HepG2 (cell line): Measurements from ENCODE around the gene PHF23. TPM values are rescaled to one million over a fixed set of nuclear protein-coding genes. Genes with fewer than 3 reads are reported as not detected.

Source experiments
- CREM ChIP-seq, 2 experiments: sonication (generic) in 1 of 2; formaldehyde crosslinking in 1 of 2; IDR thresholded peaks; 2 replicates each; pipeline versions ENCODE4 v1.4.0 to v1.6.1; 2016 to 2020; ENCODE audit warnings: antibody characterized with exemption in 1 of 2, mild to moderate bottlenecking in 1 of 2, missing genetic modification reagents in 1 of 2
- HDAC2 ChIP-seq: sonication (generic); formaldehyde crosslinking; IDR thresholded peaks from 2 replicates; pipeline ENCODE4 v1.4.0; 2020; ENCODE audit warnings: missing genetic modification reagents
- IRF2 ChIP-seq: IDR thresholded peaks from 2 replicates; pipeline ENCODE4 v1.6.1; 2018; ENCODE audit warnings: missing genetic modification reagents, missing compliant biosample characterization
- LCORL ChIP-seq, 2 experiments: fragments of 450-650 bp in 1 of 2; sonication (generic) in 1 of 2; formaldehyde crosslinking in 1 of 2; IDR thresholded peaks; 2 replicates each; pipeline versions ENCODE4 v1.5.0 to v1.6.1; 2017 to 2020; ENCODE audit warnings: antibody characterized with exemption in 1 of 2, missing genetic modification reagents in 1 of 2
- MTA1 ChIP-seq: sonication (generic); formaldehyde crosslinking; IDR thresholded peaks from 2 replicates; pipeline ENCODE4 v1.4.0; 2020; ENCODE audit warnings: missing genetic modification reagents, mild to moderate bottlenecking, borderline replicate concordance
- RBFOX2 ChIP-seq: fragments of 200-400 bp; formaldehyde crosslinking; IDR thresholded peaks from 2 replicates; pipeline ENCODE4 v1.6.1; 2017; ENCODE audit warnings: low read depth, mild to moderate bottlenecking, low read length
- RFX5 ChIP-seq: IDR thresholded peaks from 2 replicates; pipeline ENCODE4 v1.6.1; 2011; ENCODE audit warnings: low read depth, low read length, improper control_type of control experiment
- SNAPC2 ChIP-seq: sonication (generic); formaldehyde crosslinking; IDR thresholded peaks from 2 replicates; pipeline ENCODE4 v1.8.1; 2022; ENCODE audit warnings: mild to moderate bottlenecking, missing genetic modification reagents
- ZFX ChIP-seq: sonication (generic); formaldehyde crosslinking; IDR thresholded peaks from 2 replicates; pipeline ENCODE4 v1.4.0; 2020; ENCODE audit warnings: mild to moderate bottlenecking, low read depth, missing genetic modification reagents, moderate library complexity
- ZNF652 ChIP-seq: IDR thresholded peaks from 2 replicates; pipeline ENCODE4 v1.6.1; 2016; ENCODE audit warnings: low read depth, borderline replicate concordance
- ZNF704 ChIP-seq: sonication (generic); formaldehyde crosslinking; IDR thresholded peaks from 2 replicates; pipeline ENCODE4 v1.8.1; 2023; ENCODE audit warnings: mild to moderate bottlenecking, inconsistent platforms, moderate library complexity, missing genetic modification reagents, borderline replicate concordance
- ZNF788 ChIP-seq: sonication (generic); formaldehyde crosslinking; IDR thresholded peaks from 2 replicates; pipeline ENCODE4 v1.5.0; 2020; ENCODE audit warnings: mild to moderate bottlenecking, missing genetic modification reagents, borderline replicate concordance
- polyA plus RNA-seq, 8 experiments: library from polyadenylated mRNA; depleted of rRNA in 3 of 8; stranded (reverse) in 7 of 8; unstranded in 1 of 8; fragments of >200 nt; fragmentation: Illumina TruSeq in 4 of 8; extraction: Trizol in 4 of 8; gene quantifications; 2 replicates each; pipeline versions ENCODE4 v1.2.1 to v1.2.3, GENCODE V29; 2011 to 2016; ENCODE audit warnings: low read depth in 4 of 8, missing spikeins in 1 of 8, mixed read lengths in 1 of 8; ENCODE audit not compliant: insufficient read depth in 1 of 8
- total RNA-seq, 5 experiments: library from RNA; depleted of rRNA; stranded (reverse); fragments of >200 nt; fragmentation: Illumina TruSeq; extraction: Trizol; gene quantifications; 2 replicates each; pipeline ENCODE4 v1.2.3, GENCODE V29; 2016; ENCODE audit warnings: low read depth in 1 of 5
- TF ChIP-seq, protein P1 (sequence below): sonication (generic); formaldehyde crosslinking; IDR thresholded peaks from 2 replicates; pipeline ENCODE4 v1.5.1; 2020; ENCODE audit warnings: mild to moderate bottlenecking, moderate library complexity, missing genetic modification reagents
- TF ChIP-seq, protein P2 (sequence below): sonication (generic); formaldehyde crosslinking; IDR thresholded peaks from 2 replicates; pipeline ENCODE4 v1.9.0; 2022; ENCODE audit warnings: missing genetic modification reagents, mild to moderate bottlenecking, borderline replicate concordance
- TF ChIP-seq, protein P3 (sequence below): IDR thresholded peaks from 2 replicates; pipeline ENCODE4 v1.6.1; 2016; ENCODE audit warnings: low read depth
- TF ChIP-seq, protein P4 (sequence below): sonication (generic); formaldehyde crosslinking; IDR thresholded peaks from 2 replicates; pipeline ENCODE4 v1.9.0; 2021; ENCODE audit warnings: missing genetic modification reagents, mild to moderate bottlenecking, borderline replicate concordance

PHF23 gene
- total and polyA plus RNA-seq, 2 of the 13 experiments (the other 11 are each of a cell fraction or from before 2014, with no cell fraction given), result 27.6 to 33.2 TPM

DNA sequence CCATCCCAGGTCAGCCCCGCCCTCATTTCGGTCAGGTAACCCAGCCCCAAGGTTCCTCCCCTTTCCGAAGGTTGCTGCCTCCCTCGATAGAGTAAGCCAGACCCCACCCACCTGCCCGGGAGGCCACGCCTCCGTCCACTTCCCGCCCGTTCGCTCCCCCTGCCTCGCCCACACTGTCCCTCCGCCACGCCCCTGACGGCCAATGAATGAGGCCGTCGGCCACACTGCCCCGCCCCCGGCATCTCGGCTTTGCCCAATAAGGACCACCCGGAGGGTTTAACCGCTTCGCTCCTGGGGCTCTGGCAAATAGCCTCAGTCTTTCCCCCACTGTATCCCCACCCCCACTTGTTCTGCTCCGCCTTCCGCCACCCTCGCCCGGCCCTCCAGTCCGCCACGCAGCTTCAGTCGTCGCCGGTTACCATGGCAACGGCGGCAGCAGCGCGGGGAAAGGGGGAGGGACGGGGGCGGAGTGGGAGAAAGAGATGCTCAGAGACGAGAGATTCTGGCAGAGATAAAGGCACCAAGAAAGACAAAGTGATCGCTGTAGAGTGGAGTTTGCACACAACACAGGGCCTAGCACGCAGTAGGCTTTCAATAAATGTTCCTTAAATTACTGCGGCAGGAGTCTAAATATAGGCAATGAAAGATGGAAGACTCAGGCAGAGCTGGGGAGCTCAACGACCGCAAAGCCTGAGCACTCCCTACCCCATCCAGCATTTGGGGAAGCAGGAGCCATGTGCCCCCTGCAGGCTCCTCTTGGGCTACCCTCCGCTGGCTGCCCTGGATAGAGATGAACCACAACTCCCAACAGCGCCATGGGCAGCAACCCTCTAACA is 24.7 kb downstream of the PHF23 start (continued):
- TF ChIP-seq, protein P1, sequence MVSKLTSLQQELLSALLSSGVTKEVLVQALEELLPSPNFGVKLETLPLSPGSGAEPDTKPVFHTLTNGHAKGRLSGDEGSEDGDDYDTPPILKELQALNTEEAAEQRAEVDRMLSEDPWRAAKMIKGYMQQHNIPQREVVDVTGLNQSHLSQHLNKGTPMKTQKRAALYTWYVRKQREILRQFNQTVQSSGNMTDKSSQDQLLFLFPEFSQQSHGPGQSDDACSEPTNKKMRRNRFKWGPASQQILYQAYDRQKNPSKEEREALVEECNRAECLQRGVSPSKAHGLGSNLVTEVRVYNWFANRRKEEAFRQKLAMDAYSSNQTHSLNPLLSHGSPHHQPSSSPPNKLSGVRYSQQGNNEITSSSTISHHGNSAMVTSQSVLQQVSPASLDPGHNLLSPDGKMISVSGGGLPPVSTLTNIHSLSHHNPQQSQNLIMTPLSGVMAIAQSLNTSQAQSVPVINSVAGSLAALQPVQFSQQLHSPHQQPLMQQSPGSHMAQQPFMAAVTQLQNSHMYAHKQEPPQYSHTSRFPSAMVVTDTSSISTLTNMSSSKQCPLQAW (CRISPR knock-in tag), result peak; percentile 63
- TF ChIP-seq HDAC2 (CRISPR knock-in tag) (no peak), MTA1 (peak; percentile 62; the same call in 1 of the 2 replicates), ZNF652 (CRISPR knock-in tag) (peak; percentile 98), ZNF704 (CRISPR knock-in tag) (0 out of 2 replicates have a peak, but pooled peaks have one; percentile 53), CREM (IDR thresholded peaks at IDR 0.05) (peak; percentile 78; the same call in 1 of the 2 replicates), CREM (CRISPR knock-in tag; IDR thresholded peaks at IDR 0.05) (no peak), RFX5 (peak; percentile 93), RBFOX2 (no peak), IRF2 (peak; percentile 25; the same call in 1 of the 2 replicates), ZNF788 (CRISPR knock-in tag) (peak; percentile 54; the same call in 1 of the 2 replicates), ZFX (CRISPR knock-in tag) (no peak), SNAPC2 (CRISPR knock-in tag) (no peak; the same call in 1 of the 2 replicates), LCORL (IDR thresholded peaks at IDR 0.05) (no peak), LCORL (CRISPR knock-in tag; IDR thresholded peaks at IDR 0.05) (peak; percentile 68; the same call in 1 of the 2 replicates)
- TF ChIP-seq, protein P2, sequence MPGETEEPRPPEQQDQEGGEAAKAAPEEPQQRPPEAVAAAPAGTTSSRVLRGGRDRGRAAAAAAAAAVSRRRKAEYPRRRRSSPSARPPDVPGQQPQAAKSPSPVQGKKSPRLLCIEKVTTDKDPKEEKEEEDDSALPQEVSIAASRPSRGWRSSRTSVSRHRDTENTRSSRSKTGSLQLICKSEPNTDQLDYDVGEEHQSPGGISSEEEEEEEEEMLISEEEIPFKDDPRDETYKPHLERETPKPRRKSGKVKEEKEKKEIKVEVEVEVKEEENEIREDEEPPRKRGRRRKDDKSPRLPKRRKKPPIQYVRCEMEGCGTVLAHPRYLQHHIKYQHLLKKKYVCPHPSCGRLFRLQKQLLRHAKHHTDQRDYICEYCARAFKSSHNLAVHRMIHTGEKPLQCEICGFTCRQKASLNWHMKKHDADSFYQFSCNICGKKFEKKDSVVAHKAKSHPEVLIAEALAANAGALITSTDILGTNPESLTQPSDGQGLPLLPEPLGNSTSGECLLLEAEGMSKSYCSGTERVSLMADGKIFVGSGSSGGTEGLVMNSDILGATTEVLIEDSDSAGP (CRISPR knock-in tag), result peak; percentile 78; the same call in 1 of the 2 replicates
- TF ChIP-seq, protein P3, sequence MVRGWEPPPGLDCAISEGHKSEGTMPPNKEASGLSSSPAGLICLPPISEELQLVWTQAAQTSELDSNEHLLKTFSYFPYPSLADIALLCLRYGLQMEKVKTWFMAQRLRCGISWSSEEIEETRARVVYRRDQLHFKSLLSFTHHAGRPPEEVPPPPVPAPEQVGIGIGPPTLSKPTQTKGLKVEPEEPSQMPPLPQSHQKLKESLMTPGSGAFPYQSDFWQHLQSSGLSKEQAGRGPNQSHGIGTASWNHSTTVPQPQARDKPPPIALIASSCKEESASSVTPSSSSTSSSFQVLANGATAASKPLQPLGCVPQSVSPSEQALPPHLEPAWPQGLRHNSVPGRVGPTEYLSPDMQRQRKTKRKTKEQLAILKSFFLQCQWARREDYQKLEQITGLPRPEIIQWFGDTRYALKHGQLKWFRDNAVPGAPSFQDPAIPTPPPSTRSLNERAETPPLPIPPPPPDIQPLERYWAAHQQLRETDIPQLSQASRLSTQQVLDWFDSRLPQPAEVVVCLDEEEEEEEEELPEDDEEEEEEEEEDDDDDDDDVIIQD (CRISPR knock-in tag), result 0 out of 2 replicates have a peak, but pooled peaks have one; percentile 22
- TF ChIP-seq, protein P4, sequence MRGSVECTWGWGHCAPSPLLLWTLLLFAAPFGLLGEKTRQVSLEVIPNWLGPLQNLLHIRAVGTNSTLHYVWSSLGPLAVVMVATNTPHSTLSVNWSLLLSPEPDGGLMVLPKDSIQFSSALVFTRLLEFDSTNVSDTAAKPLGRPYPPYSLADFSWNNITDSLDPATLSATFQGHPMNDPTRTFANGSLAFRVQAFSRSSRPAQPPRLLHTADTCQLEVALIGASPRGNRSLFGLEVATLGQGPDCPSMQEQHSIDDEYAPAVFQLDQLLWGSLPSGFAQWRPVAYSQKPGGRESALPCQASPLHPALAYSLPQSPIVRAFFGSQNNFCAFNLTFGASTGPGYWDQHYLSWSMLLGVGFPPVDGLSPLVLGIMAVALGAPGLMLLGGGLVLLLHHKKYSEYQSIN (CRISPR knock-in tag), result no peak
